Left forelimb (tissue), 1 donor: ENCODE measurements around the gene PNLIPRP3.

ENCODE experiments used
- DNase-seq: peaks from one replicate; pipeline ENCODE4 v3.0.0-alpha.2; 2018; ENCODE audit warnings: low spot score

PNLIPRP3 gene

DNA sequence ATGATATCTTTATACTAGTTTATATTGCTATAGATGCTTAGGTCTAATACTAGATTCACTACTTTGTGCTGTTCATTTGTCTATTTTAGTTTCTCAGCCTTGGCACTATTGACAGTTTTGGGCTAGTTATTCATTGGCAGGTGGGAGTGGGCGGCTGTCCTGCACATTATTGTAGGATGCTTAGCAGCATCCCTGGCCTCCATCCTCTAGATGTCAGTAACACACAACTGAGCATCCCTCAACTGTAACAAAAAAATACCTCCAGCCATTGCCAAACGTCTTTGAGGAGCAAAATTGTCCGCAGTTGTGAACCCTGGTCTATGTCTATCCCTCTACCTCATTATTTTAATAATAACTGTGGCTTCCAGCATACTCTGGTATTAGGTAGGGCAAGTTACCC is 83.7 kb downstream of the PNLIPRP3 start:
- no peak for DNase-seq

DNA sequence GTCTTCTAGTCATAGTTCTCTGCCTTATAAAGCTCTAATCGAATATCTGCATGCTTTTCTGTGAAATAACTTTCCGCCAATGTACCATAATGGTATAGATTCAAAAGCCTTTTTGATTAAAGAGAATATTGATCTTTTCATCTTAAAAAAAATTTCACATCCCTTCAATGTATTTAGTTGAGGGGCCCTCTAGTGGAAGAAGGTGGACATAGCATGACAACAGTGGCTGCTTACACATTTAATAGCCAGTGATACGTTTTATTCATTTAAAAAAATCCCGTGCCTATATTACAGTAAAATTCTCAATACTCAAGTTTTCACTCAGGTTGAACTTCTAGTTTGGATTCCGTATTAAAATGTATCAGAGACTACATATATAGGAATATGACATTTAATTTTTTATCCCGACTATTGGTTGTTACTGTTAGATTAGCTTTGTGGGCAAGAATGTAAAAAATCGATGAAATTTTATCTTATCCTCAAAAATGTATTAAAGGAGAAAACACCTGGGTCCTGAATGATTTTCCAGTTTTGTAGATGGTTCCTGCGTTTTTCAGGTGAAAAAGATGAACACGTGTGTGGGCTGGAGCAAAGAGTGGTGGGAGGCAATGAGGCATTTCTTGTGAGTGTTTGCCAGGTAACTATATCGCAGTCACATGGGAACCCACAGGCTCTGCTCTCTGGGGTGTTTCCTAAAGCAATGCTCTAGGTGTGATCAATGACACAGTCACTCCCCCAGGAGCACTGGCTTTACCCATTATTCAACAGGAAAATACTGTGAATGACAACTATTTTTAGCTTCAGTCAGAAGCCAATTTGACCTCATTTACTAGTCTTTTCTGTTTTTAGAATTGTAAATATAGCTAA is 94.0 kb downstream of the PNLIPRP3 start:
- DNase-seq = no peak

DNA sequence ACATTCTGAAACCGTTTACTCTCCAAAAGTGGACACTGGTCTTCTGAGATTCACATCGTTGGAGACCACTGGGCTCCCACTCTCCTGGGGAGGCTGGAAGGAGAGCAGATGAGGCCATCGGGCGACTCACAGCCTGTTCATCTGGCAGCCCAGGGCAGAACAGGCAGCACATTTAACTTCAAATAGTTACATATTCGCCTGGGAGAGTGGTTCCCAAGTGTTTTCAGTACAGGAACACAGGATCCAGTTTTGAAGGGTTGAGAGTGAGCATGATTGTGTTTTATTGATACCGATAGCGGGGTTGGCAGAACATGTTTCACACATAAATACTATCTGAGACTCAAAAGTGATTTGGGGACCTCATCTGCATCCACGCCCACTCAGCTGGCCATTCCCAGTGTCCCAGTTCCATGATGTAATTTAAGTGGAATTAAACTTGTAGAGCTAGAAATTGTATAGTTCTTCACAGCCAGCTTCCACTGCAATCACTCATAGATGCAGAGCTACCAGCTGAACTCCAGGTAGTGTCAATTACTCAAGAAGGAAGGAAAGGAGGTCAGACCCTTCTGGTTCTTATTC is 95.2 kb downstream of the PNLIPRP3 start:
- DNase-seq = no peak

DNA sequence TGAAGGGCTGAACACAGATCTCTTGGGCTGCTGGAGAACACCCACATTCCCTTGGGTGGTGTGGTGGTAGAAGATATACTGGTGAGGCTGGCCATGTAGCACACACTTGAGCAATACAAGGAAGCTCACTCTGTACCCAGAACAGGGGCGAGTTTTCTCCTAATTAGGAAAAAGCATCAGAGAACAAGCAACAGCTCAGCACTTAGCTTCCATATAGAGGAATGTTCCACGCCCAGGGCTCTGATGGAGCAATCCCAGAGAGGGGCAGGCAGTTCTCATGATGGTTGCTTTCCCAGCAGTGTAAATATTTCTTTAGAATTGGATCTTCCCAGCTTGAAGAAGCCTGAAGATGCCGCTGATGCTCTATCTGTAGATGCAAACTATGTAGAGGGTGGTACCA is 97.1 kb downstream of the PNLIPRP3 start:
- DNase-seq = no peak

DNA sequence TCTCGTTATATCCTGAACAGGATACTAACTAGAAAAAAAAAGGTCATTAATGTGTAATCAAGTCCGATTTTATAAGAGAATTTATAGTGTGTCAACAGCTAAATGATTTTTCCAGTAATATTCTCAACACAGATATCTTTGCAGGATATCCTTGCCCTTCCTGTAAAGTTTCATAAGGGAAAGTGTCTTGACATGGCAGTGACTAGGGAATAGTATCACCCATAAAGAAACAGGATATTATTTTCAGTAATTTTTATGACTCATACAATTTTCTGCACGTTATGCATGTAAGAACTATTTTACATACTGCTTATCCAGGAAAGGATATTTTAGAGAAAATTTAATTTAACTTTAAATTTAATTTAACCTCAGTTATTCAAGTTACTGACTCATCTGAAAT is 98.6 kb downstream of the PNLIPRP3 start:
- no peak for DNase-seq
